Left renal pelvis (tissue), 4 donors: ENCODE results near the gene ZNF844. TPM values are rescaled to one million over a fixed set of nuclear protein-coding genes. Genes with fewer than 3 reads are reported as not detected.
"Not testable (repeated sequence)": the region's sequence is repeated elsewhere in the genome, so short reads cannot be mapped to it uniquely, and the experiment has no call there.

Experiments
- DNase-seq, 4 donors: peaks; one replicate each; pipeline ENCODE4 v3.0.0-alpha.2; 2013; ENCODE audit warnings: low read depth in 4 of 4, low spot score in 3 of 4
- polyA plus RNA-seq, 4 donors: library from polyadenylated mRNA; unstranded; fragments of 120-200 nt; gene quantifications; one replicate each; pipeline ENCODE4 v1.2.1, GENCODE V29; 2013; ENCODE audit not compliant: insufficient read length in 4 of 4

The ZNF844 gene
- polyA plus RNA-seq, 4 donors = 15.1 to 37.2 (median 27.1) TPM

GRCh38 chr19:12092065-12092867 lies 27.7 kb downstream of the ZNF844 start:
- DNase-seq = peak; percentile 69 to 85 (median 74)

GRCh38 chr19:12092956-12093355 lies 28.4 kb downstream of the ZNF844 start:
- no peak for DNase-seq

GRCh38 chr19:12093777-12094176 lies 29.2 kb downstream of the ZNF844 start:
- DNase-seq = no peak

GRCh38 chr19:12095111-12095790 lies 30.7 kb downstream of the ZNF844 start:
- no peak for DNase-seq

GRCh38 chr19:12098040-12098439 lies 33.5 kb downstream of the ZNF844 start:
- no peak for DNase-seq

- DNase-seq = not testable (repeated sequence)
Observed at GRCh38 chr19:12103909-12104308, 39.4 kb downstream of the ZNF844 start.

GRCh38 chr19:12111176-12111575 lies 46.6 kb downstream of the ZNF844 start:
- DNase-seq = no peak

GRCh38 chr19:12111943-12112637 lies 47.6 kb downstream of the ZNF844 start:
- no peak for DNase-seq

- DNase-seq = no peak
Observed at GRCh38 chr19:12112701-12113100, 48.2 kb downstream of the ZNF844 start.

GRCh38 chr19:12113121-12113520 lies 48.6 kb downstream of the ZNF844 start:
- DNase-seq = no peak

GRCh38 chr19:12117201-12117970 lies 52.9 kb downstream of the ZNF844 start:
- no peak for DNase-seq

- no peak for DNase-seq
Observed at GRCh38 chr19:12126707-12127106, 62.2 kb downstream of the ZNF844 start.

Other genes starting within 250 kb of the ZNF844 start
- 10 to 100 TPM; 10.8 to 27.4 (median 21.4) TPM for gene ZNF439, start 216.0 kb upstream of the ZNF844 start, polyA plus RNA-seq
- 10 to 100 TPM in 3 of 4 donors, 1 to 10 TPM in 1; 7.0 to 24.9 (median 17.6) TPM for gene ZNF69, start 176.9 kb upstream of the ZNF844 start, polyA plus RNA-seq
- 10 to 100 TPM in 3 of 4 donors, 1 to 10 TPM in 1; 9.6 to 23.3 (median 18.8) TPM for gene ZNF700, start 139.6 kb upstream of the ZNF844 start, polyA plus RNA-seq
- 10 to 100 TPM in 1 of 4 donors, 1 to 10 TPM in 3; 2.6 to 11.9 (median 8.8) TPM for gene ZNF763, start 99.7 kb upstream of the ZNF844 start, polyA plus RNA-seq
- 10 to 100 TPM in 3 of 4 donors, 1 to 10 TPM in 1; 6.0 to 19.4 (median 17.0) TPM for gene ZNF433, start 29.1 kb upstream of the ZNF844 start, polyA plus RNA-seq
- 1 to 10 TPM in 3 of 4 donors, under 1 TPM in 1; 0.74 to 1.7 (median 1.6) TPM for gene ZNF878, start 11.8 kb upstream of the ZNF844 start, polyA plus RNA-seq
- 1 to 10 TPM; 4.7 to 7.8 (median 5.9) TPM for gene ZNF20, start 75.6 kb downstream of the ZNF844 start, polyA plus RNA-seq
- gene ZNF625, start 92.0 kb downstream of the ZNF844 start, polyA plus RNA-seq = 10 to 100 TPM in 3 of 4 donors, 1 to 10 TPM in 1; 6.8 to 23.9 (median 13.9) TPM
- gene ZNF136, start 98.4 kb downstream of the ZNF844 start, polyA plus RNA-seq = 10 to 100 TPM; 14.5 to 22.0 (median 18.3) TPM
- gene ZNF44, start 230.2 kb downstream of the ZNF844 start, polyA plus RNA-seq = 10 to 100 TPM; 11.4 to 58.2 (median 52.7) TPM